ENCODE measurements around the gene BOLA1. TPM values are rescaled to one million over a fixed set of nuclear protein-coding genes. Genes with fewer than 3 reads are reported as not detected.

BOLA1 gene
- total and polyA plus RNA-seq, 2 donors (not counting 1 experiment from before 2014, with no cell fraction given): 15.0 to 16.7 TPM

DNA sequence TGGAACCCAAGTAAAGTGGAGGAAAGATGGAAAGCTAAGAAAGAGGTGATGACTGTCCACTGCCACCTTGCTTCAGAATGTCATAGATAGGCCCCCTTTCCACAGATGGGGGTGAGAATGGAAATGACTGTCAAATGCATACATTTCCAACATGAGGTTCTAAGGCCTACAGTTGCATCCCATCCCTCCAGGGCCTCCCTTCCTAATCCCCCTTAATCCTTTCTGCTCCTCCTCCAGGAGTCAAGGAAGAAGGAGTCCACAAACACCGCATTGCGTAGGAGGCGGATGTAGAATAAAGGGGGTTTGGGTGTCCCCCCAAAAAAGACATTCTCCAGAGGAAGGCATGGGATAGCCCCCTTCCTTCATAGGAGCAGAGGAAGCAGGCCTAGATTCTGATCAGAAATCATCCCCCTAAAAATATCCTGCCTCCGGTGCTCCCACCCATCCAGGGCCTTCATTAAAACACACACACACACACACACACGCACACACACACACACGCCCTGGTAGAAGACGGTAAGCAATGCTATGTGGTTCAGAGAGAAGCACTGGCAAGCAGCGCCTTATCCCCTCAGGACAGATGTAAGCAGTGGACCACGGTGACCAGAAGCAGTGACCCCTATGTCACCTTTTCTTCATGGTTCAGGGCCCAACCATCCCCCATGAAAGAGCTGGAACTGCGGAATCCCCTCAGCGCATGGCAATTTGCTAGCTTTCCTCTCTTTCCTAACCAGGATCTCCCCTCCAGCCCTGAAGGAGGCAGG lies 16.2 kb downstream of the BOLA1 start:
- intact Hi-C loops (cut with micrococcal nuclease): no loop called here
- Mint-ChIP-seq H3K9me3 (ENCODE audit: insufficient read depth) (no peaks in the 10 kb centered on the region), H3K4me1 (peaks cover 28% of the 10 kb centered on the region), H3K27ac (no peak overlapping the region), H3K27me3 (peaks cover 35% of the 10 kb centered on the region), H3K4me3 (peak overlapping the region; percentile 75)
- Histone ChIP-seq H3K4me3 (ENCODE audit: control extremely low read depth in 1 of 5, extremely low read depth in 1 of 5, insufficient read depth in 1 of 5, low read depth in 2 of 5, low read length in 4 of 5) (no peak overlapping the region), H3K4me2 (replicated peaks; ENCODE audit: low read depth, low read length, poor library complexity, severe bottlenecking) (peak overlapping the region; percentile 73), H3K79me2 (ENCODE audit: control insufficient read depth, insufficient read depth, low read length) (no peaks in the 10 kb centered on the region), H4K20me1 (ENCODE audit: control insufficient read depth, insufficient read depth, low read length, poor library complexity, severe bottlenecking) (no peaks in the 10 kb centered on the region), H3K27me3 (replicated peaks in 1 of 4; ENCODE audit: control extremely low read depth in 1 of 4, control insufficient read depth in 3 of 4, insufficient read depth in 4 of 4, low read length in 3 of 4) (peaks cover 0 to 29% (median 16%) of the 10 kb centered on the region in 4 experiments), H2AFZ (ENCODE audit: insufficient read depth, low read depth, low read length, poor library complexity, severe bottlenecking) (no peak overlapping the region), H3K36me3 (replicated peaks in 1 of 2; ENCODE audit: control extremely low read depth in 1 of 2, control insufficient read depth in 1 of 2, extremely low read depth in 1 of 2, insufficient read depth in 2 of 2, low read length in 1 of 2) (no peaks in the 10 kb centered on the region), H3K27ac (ENCODE audit: low read length in 2 of 2) (no peak overlapping the region), H3K9ac (ENCODE audit: low read length) (no peak overlapping the region), H3K9me3 (ENCODE audit: control extremely low read depth in 1 of 3, control insufficient read depth in 2 of 3, insufficient read depth in 1 of 3, low read length in 2 of 3) (no peaks in the 10 kb centered on the region), H3K4me1 (ENCODE audit: control insufficient read depth in 2 of 2, insufficient read depth in 2 of 2, low read length in 2 of 2) (peaks cover 23 to 25% of the 10 kb centered on the region in 2 donors)
- DNase-seq: no peak
- no peak for TF ChIP-seq CTCF (IDR thresholded peaks at IDR 0.05)
- no peak for TF ChIP-seq EZH2 (IDR thresholded peaks at IDR 0.05; ENCODE audit: borderline replicate concordance, insufficient read depth, low read depth, low read length, poor library complexity, severe bottlenecking)
- no peak for ATAC-seq (ENCODE audit: low read depth)
- ChIA-PET POLR2A (interaction anchor here (1.0 kb wide), 1 partner anchor 28 kb away, joined by 3 read pairs; a partner anchor contains a TSS), CTCF (interaction anchor here (0.6 kb wide), 1 partner anchor 1108 kb away, joined by 3 read pairs; no protein-coding TSS in a partner anchor)
- 56% methylated on average over 6 of the region's 11 CpGs for WGBS (ENCODE audit: insufficient coverage)

Data from B cell (primary cell).